SK-N-DZ (cell line): ENCODE data around the gene DNTT.
"Not testable (repeated sequence)": the region's sequence is repeated elsewhere in the genome, so short reads cannot be mapped to it uniquely, and the experiment has no call there.

Experiments used
- DNase-seq: peaks from one replicate; pipeline ENCODE4 v3.0.0-alpha.2; 2015; ENCODE audit warnings: low spot score

Gene DNTT

GRCh38 chr10:96276426-96276825 is 27.8 kb upstream of the DNTT start:
- DNase-seq = no peak

DNA sequence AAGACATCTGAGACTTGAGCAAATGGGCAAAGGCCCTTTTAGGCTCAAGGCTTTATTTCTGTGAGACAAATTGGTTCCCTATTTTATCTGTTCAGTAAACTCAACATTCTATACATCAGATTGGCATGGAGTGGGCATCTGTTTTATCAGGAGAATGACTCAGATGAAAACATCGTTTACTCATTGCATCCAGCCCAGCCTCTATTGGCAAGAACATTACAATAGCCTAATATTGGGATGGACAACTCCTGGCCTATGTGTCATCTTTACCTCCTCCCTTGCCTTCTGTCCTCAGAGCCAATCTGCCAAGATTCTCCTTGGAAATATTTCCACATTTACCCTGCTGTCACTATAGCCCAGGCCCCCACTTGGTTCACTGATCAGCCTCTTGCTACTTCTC is 27.4 kb upstream of the DNTT start:
- no peak for DNase-seq

DNA sequence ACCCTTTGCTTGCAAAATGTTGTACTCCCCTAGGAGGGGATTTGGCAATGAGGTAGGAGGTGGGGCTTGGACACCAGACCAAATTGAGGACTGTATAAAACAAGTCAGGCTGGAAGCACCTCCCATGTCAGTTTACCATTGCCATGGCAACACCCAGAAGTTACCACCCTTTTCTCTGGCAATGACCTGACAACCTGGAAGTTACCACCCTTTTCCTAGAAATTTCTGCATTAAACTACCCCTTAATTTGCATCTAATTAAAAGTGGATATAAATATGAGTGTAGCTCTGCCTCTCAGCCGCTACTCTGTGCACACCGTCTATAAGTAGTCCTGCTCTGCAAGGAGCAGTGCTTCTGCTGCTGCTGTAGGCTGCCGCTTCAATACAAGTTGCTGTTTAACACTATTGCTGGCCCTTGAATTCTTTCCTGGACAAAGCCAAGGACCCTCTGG is 25.0 kb upstream of the DNTT start:
- no peak for DNase-seq

- no peak for DNase-seq
These were observed 23.4 kb upstream of the DNTT start for GRCh38 chr10:96280859-96281258.

GRCh38 chr10:96281444-96282029 is 22.7 kb upstream of the DNTT start:
- DNase-seq = no peak

DNA sequence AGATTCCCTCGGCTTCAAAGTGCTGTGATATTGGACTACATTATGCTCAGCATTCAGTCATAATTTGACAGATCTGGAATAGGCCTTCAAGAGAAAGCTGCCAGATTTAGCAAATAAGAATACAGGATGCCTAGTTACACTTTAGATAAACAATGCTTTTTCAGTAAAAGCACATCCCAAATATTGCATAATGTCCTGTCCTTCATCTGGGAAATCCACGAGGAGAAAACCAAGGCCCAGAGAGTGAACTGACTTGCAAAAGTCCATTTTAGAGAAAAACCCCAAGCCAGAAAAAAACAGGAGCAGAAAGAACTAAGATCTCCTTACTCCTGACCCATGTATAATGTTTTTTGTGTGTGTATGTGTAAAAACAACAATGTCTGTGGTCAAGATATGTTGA is 20.9 kb upstream of the DNTT start:
- DNase-seq = no peak

DNA sequence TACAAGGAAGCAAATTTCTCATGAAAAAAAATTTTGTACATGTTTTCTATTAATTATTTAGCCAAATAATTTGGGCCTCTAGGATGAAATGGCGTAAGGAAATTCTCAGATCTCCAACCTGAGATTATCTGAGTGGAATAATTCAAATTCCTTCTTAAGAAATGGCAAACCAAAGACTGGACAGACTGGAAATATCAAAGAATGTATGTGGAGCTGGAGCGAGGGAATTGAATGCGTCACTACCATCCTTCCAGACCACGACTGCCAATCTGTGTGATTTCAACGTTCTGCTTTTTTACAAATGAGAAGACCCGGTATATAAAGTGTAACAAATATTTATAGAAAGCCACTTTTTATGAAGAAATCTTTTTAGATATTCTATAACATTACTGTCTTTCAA is 20.5 kb upstream of the DNTT start:
- DNase-seq = no peak

DNA sequence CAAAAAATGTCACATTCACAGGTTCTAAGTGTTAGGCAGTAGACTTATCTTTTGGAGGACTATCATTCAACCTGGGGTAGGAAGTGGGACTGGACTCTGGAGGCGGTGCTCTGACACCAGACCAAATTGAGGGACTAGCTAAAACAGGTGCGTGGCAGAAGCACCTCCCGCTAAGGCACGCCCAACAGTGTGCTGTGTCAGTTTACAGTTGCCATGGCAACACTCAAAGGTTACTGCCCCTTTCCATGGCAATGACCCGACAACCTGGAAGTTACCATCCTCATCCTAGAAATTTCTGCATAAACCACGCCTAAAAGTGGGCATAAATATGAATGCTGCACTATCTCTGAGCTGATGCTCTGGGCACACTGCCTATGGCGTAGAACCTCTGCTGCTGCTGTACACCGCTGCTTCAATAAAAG is 18.9 kb upstream of the DNTT start:
- no peak for DNase-seq

DNA sequence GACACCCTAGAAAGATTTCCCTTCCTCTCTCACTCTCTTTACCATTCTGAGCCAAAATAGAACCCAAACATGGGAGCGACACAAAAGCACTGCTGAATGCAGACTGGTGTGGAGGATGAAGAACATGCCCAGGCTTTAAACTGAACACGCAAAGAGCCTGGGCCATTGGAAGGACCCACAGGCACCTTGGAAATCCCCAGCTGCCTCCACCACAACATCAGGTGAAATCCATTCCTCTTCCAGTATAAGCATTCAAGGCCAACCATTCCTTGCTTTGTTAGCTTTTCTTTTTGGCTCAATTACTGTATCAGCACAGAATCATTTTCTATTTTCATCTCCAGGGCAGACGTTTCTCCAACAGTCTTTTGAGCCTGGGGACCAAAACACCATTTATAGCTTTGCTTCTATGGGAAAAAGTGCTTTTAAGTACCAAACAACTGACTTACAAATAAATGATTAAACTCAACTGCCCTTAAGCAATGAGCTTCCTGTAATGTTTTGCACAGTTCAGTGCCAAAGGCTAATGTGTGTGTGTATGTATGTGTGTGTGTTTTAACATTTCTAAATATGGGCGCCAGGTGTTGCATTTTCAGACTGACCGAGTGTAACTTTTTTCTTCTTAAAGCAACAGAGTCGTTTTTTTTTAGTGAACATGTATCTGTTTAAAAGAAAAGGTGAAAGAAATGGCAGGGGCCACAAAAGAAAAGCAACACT is 16.7 kb upstream of the DNTT start:
- DNase-seq = no peak

DNA sequence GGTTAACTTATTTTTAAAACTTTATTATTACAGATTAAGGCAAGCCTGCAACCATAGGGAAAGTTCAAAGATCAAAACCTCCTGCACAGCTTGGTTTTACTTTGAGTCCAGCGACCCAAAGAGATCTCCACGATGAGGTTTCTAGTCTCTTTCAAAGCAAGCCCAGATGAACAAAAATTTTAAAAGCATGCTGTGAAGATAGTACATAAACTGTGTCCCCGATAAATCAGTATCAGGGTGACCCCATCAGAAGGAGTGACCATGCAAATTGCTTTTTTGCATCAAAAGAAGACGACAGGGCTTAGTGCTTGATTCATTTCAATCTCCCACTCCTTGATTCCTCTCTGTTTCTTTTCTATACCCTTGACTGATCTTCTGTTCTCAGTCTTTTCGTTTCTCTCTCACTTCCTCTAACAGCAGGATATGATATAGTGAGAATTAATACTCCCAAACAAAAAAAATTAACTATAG is 16.0 kb upstream of the DNTT start:
- DNase-seq = no peak

- DNase-seq = peak; percentile 45
These were observed 14.9 kb upstream of the DNTT start for GRCh38 chr10:96289218-96289910.

DNA sequence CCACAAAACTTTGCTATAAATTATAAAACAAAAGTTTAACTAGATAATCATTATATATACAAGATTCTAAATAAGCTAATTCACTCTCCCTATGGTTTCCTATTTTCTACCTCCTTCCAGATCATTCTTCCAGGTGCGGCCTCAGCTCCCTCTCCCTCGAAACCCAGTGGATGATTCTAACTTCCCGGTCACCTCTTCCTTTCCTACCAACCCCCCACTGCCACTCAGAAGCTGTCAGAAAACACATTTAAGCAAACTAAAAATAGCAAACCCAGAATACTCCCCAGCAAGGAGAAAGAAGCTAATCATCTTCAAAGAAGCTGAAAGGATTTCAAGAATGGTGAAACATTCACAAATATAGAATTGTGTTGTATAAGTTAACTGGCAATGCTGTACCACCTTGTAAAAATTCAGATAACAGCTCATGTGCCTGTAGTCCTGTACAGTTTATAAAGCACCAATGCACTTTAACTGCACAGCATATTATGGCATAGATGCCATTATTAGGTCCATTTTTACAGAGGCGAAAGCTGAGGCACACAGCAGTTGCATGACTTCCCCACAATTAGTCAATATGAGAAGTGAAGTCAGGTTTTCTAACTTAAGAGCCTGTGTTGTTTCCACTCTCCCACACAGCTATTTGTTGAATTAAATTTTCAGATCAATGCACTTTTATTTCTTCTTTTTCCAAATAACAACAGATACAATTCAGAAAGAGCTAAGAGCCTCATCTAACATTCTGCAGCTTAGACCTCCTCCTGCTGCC is 13.7 kb upstream of the DNTT start:
- DNase-seq = no peak

DNA sequence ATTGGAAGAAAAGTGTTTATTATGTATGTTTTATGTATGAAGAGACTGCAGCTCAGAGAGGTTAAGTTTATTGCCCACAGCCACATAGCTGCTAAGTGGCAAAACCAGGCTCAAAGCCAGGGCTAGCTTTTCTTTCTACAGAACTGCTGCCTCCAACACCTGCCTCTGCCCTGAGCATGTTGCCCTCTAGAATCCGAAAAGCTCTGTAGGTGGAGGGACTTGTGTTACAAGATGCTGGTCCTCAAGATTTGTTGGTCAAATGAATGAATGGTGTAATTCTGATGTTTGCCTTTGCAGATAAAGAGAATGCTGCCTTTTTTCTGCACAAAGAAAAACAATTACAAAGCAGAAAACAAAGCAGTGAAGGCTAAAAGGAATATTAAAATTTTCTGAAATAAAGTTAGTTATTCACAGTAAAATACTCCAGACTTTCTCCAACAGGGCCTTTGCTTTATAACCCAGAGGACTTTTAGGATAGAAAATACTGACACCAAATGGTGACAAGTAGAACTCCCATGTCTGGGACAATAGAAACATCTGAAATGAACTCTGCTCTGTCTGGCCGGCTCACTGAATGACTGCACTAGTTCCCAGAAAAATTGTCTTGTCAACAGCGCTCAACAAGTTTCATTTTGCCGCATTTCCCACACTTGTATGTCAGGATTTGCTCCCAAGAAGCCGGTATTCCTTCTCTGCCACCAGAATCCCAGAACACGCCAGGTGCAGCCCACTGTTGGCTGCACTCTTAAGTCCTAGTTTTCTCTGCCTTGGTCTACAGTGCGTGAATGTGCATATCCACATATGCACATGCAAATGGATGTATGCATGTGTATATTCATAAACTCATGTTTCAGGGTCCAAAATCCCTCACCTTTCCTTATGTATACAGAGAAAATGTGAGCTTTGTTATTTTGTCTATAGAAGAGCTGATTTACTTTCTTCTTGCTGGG is 11.0 kb upstream of the DNTT start:
- DNase-seq = peak; percentile 35

- no peak for DNase-seq
These were observed 8.8 kb upstream of the DNTT start for GRCh38 chr10:96295475-96295874.

DNA sequence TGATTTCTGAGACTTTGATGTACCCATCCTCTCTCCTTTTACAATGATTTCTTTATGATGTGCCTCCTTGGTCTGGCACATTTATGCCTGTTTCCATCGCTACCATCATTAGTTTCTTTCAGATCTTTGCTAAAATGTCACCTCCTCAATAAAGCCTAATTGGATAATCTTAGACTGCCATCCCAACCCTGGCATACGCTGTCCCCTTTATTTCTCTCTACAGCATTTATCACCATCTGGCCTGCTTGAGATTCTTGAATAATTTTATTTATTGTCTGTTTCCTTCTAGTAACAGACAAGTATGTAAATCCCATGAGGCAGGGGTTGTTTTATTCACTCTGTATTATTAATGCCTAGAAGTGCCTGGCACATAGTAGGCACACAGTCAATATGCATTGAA is 6.7 kb upstream of the DNTT start:
- DNase-seq = no peak

- no peak for DNase-seq
These were observed 5.9 kb upstream of the DNTT start for GRCh38 chr10:96298362-96298761.

DNA sequence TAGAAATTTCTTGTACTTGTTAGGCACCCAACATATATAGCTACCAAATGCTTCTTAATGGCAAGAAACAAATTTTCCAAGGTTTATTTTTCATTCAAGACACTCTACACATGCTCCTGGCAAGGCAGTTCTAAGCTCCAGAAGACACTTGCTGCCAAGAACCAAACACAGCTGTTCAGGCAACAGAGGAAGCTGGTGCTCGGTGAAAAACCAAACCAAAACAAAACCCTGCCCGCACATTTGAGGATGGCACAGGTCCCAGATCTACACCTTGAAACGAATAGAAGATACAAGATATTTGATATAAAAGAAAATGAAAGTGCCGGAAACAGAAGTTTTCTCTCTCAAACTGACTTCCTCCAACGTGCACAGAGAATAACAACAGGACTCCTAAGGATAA is 4.9 kb upstream of the DNTT start:
- no peak for DNase-seq

DNA sequence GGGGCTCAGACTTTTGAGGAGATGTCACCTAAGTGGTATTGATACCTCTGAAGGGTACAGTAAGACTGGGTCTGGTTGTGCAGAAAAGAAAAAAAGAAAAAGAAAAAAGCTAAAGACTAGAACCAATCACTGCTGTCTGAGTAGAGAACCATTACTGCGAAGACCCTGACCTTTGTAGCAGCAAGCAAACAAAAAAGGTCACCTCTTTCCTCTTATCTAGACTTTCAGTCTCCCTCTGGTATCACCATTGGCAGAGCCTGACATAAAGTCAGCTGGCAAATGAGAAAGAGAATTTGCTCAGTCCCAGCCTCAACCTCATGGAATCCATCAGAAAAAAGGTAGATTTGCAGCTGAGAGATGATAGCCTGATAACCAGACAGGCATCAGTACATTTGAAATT is 2.6 kb upstream of the DNTT start:
- DNase-seq = no peak

DNA sequence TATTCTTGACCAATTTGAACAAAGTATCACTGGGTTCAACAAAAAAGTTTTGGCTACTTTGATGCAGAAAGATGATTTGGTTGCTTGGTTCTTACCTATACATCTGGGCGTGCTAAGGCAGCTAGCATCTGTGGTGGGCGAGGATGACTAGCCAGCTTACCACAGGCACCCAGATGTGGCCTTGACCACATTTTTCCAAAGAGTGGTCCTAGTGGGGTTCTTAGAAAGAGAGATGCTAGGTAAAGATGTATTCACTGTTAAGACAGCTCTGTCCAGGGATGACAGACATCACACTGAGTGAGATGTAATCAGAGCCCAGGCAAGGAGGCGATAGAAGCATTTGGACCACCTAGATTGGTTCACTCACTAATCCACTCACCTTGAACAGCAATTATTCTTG is 785 bp downstream of the DNTT start:
- DNase-seq = no peak

DNA sequence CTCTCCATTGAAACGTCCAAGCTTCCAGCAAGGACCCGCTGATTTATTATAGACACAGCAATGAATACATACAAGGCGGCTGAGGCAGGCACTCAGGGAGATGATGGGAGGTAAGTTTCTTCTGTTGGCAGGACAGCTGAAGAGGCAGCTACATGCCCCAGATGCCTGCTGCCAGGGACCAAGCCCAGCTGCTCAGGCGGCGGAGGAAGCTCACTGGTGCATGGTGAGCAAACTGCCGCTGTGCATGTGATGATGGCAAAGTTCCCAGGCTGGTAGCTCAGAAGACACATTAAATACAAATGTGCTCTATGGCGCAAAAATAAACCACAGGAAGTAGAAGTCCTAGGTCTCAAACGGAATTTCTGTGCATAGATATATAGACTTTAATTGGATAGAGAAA is 2.3 kb downstream of the DNTT start:
- DNase-seq = no peak

- not testable (repeated sequence) for DNase-seq
These were observed 4.6 kb downstream of the DNTT start for GRCh38 chr10:96308854-96309253.
